Measurements from ENCODE around the gene TMEM131. TPM values are rescaled to one million over a fixed set of nuclear protein-coding genes. Genes with fewer than 3 reads are reported as not detected.
A peak's percentile ranks its signal among the peaks of the same experiment; 100 is the strongest.

The TMEM131 gene
- total and polyA plus RNA-seq, 7 donors: 4.8 to 37.5 (median 24.3) TPM

DNA sequence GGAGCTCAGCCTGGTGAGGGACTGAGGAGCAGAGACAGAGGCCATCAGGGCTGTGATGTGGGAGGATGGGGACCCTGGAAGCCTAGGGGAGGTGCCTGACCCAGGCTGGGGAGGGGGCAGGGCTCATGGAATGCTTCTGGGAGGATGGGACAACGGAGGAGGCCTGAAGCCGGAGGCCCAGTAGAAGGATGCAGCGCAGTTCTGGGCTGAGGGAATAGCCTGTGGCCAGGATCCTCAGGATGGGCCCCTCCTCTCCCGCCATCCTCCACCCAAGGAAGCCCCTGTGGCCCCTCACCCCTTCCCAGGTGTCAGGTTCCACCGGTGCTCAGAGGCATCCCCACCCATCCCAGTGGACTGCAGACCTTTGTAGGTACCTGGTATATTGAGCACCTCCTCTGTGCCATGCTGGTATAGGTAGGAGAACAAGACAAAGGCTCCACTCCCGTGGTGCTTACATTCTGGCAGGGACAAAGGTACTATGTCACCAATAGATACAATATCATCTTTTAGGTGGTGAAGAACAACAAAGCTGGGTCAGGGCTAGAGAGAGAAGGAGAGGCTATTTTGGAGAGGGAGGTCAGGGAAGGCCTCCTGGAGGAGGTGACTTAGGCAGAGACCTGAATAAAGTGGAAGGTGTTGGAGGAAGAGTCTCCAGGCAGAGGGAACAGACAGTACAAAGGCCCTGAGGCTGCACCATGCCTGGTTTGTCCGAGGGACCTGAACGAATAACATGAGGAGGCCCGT, 279.6 kb downstream of the TMEM131 start:
- TF ChIP-seq EP300 (IDR thresholded peaks at IDR 0.05) (no peak), POLR2AphosphoS5 (IDR thresholded peaks at IDR 0.05) (no peak)
- Histone ChIP-seq H3K27ac (no peak overlapping the region), H3K4me1 (no peaks in the 10 kb centered on the region), H3K27me3 (no peaks in the 10 kb centered on the region), H3K9me3 (no peaks in the 10 kb centered on the region), H3K4me3 (no peak overlapping the region), H3K36me3 (no peaks in the 10 kb centered on the region)
- WGBS, 2 donors: 82 to 86% methylated on average over 9 of the region's 9 CpGs
- peak; percentile 47 for DNase-seq
- intact Hi-C loops (cut with DNase I): no loop called here

DNA sequence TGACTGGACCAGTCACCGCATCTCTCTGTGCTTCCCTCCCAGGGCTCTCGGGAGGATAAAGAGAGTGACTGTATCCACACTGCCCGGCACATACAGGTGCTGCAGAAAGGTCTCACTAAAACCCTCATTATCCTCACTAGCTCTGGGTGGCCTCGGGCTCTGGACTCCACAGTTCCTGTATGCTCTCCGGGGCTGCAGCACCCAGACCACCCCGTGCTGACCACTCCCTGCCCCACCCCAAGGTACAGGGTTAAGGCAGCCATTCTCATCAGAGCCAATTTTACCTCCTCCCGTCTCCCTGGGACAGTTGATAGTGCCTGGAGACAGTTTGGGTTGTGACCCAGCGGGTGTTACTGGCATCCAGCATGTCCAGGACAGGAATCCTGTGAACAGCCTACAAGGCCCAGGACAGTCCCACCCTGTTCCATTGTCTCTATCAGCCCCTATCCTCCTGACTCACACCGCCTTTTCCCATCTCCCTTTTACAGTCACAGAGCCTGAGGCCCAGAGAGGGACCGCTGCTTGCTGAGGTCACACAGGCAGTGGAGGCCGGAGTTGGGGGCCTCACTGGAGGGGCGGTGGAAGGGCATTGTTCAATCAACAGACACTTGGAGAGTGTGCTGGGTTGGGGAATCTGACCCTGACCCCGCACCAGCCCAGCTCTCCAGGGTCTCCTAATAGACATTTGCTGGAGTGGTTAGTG, 280.6 kb downstream of the TMEM131 start:
- no peak for TF ChIP-seq POLR2A (IDR thresholded peaks at IDR 0.05)
- no peak for TF ChIP-seq EP300 (IDR thresholded peaks at IDR 0.05)
- TF ChIP-seq, protein P1, sequence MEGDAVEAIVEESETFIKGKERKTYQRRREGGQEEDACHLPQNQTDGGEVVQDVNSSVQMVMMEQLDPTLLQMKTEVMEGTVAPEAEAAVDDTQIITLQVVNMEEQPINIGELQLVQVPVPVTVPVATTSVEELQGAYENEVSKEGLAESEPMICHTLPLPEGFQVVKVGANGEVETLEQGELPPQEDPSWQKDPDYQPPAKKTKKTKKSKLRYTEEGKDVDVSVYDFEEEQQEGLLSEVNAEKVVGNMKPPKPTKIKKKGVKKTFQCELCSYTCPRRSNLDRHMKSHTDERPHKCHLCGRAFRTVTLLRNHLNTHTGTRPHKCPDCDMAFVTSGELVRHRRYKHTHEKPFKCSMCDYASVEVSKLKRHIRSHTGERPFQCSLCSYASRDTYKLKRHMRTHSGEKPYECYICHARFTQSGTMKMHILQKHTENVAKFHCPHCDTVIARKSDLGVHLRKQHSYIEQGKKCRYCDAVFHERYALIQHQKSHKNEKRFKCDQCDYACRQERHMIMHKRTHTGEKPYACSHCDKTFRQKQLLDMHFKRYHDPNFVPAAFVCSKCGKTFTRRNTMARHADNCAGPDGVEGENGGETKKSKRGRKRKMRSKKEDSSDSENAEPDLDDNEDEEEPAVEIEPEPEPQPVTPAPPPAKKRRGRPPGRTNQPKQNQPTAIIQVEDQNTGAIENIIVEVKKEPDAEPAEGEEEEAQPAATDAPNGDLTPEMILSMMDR (IDR thresholded peaks at IDR 0.05): no peak
- TF ChIP-seq POLR2AphosphoS5 (IDR thresholded peaks at IDR 0.05): no peak
- DNase-seq: peak; percentile 52
- Histone ChIP-seq H3K27me3 (no peaks in the 10 kb centered on the region), H3K9me3 (no peaks in the 10 kb centered on the region), H3K4me1 (no peaks in the 10 kb centered on the region), H3K36me3 (no peaks in the 10 kb centered on the region), H3K27ac (no peak overlapping the region), H3K4me3 (no peak overlapping the region)
- intact Hi-C loops (cut with DNase I): no loop called here
- WGBS, 2 donors: 71 to 82% methylated on average over 13 of the region's 13 CpGs

DNA sequence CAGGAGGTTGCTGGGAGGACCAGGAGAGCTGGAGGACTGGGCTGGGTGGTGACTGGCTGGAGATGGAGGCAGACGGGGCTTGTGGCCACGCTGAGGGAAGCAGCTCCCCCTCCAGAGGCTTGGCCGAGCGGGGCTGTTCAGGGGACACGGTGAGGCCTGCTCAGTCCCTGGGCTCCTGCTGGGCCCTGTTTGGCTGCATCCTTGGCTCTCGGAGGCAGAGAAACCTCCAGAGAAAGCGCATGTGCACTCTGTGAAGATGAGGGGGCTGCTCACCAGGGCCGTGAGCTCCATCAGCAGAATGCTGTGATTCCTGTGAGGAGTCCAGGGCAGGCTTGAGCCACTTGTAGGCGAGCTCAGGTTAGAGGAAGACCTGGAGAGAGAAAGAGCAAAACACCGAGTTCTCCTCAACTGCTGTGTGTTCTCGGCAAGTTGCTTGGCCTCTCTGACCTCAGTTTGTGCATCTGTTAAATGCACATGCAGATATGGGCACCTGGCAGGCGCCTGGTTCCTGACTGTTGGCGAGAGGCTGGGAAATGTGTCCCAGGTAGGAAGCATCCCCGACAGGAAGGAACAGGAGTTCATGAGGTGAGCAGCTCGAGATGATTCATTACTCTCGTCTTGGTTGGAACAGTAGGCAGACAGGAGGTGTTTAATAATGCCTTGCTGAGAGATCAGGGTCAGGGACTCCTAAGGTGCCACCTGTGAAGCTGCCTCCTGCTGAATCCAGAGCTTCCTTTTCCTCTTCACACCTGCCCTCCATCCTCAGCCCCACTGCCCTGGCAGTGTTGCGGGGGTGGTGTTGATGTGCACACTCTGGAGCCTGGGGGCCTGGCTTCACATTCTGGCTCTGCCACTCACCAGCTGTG, 281.4 kb downstream of the TMEM131 start:
- intact Hi-C loops (cut with DNase I): no loop called here
- Histone ChIP-seq H3K27me3 (no peaks in the 10 kb centered on the region), H3K4me1 (no peaks in the 10 kb centered on the region), H3K36me3 (no peaks in the 10 kb centered on the region), H3K27ac (no peak overlapping the region), H3K4me3 (no peak overlapping the region), H3K9me3 (no peaks in the 10 kb centered on the region)
- 72 to 82% methylated on average over 17 of the region's 17 CpGs for WGBS, 2 donors
- DNase-seq: peak; percentile 27
- TF ChIP-seq POLR2AphosphoS5 (IDR thresholded peaks at IDR 0.05): no peak
- no peak for TF ChIP-seq POLR2A (IDR thresholded peaks at IDR 0.05)
- TF ChIP-seq, protein P1 (IDR thresholded peaks at IDR 0.05): no peak
- TF ChIP-seq EP300 (IDR thresholded peaks at IDR 0.05): no peak

DNA sequence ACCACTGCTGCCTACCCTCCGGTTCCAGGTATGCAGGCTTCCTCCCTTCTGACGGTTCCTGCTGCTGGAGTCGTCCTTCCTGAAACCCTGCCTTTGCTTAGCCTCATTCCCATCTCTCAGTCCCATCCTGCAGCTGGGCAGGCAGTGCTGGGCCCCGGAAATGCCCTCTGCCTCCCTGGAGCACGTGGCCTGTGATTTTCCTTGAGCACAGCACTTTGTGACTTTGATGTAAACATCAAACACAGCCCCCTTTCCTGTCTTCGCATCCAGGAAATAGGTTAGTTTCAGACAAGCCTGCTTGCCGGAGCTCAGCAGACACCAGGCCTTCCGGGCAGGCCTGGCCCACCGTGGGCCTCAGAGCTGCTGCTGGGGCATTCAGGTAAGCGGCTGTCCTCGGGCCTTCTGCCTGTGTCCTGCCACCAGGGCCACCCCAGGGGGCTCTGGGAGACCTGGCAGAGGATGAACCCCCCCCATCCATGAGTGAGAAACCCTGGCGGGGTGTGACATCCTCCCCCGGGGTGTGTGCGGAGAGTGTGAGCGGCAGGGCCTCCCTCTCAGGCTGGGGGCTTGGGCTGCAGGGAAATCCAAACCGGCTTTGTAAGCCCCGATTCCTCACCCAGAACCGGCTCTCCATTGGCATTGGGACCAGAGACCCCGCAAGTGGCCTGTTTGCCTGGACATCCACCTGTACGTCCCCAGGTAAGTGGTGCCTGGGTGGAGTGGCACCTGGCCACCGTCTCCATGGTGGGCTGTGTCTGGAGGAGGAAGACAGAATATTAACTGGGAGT, 282.3 kb downstream of the TMEM131 start, which contains the start of gene ZAP70:
Gene ZAP70 (plus strand): TSS at position 281 of the 788 bp plus-strand sequence. CDS start 10,461 bp downstream, outside the sequence.
- H3K4me1 ChIP-seq: no peaks in the 10 kb centered on the region
- 63 to 84% methylated on average over 21 of the region's 21 CpGs for WGBS, 2 donors
- no peaks in the 10 kb centered on the region for H3K9me3 ChIP-seq
- DNase-seq: peak; percentile 56
- H3K36me3 ChIP-seq: no peaks in the 10 kb centered on the region
- no peak within 1 kb of the TSS for H3K4me3 ChIP-seq
- no peak within 1 kb of the TSS for H3K27ac ChIP-seq
- TF ChIP-seq EP300 (IDR thresholded peaks at IDR 0.05): no peak
- TF ChIP-seq POLR2AphosphoS5 (IDR thresholded peaks at IDR 0.05): no peak
- TF ChIP-seq, protein P1 (IDR thresholded peaks at IDR 0.05): no peak
- TF ChIP-seq POLR2A (IDR thresholded peaks at IDR 0.05): no peak
- H3K27me3 ChIP-seq: no peaks in the 10 kb centered on the region
- intact Hi-C loops (cut with DNase I): no loop called here

Measured in sigmoid colon (tissue), 7 donors.